ENCODE results near the gene RSPH3. TPM values are rescaled to one million over a fixed set of nuclear protein-coding genes. Genes with fewer than 3 reads are reported as not detected.

Gene RSPH3
- polyA plus RNA-seq, 1 of the 3 experiments (the other 2 are of a cell fraction): 2.1 TPM

- H3K36me3 ChIP-seq (replicated peaks in 1 of 2; ENCODE audit: control insufficient read depth in 1 of 2, insufficient read depth in 2 of 2, low read length in 1 of 2): no peaks in the 10 kb centered on the region
- WGBS (ENCODE audit: low lambda C conversion rate): 73% methylated on average over 3 of the region's 3 CpGs
- ChIA-PET CTCF (interaction anchor here (0.9 to 2.6 kb wide), 3 partner anchors 33 to 300 kb away, joined by 3 to 10 read pairs (median 4); no protein-coding TSS in a partner anchor), POLR2A (no interaction called here)
- TF ChIP-seq FOSL2 (IDR thresholded peaks at IDR 0.05; ENCODE audit: borderline replicate concordance, low read depth): no peak
- TF ChIP-seq TCF12 (IDR thresholded peaks at IDR 0.05): no peak
- TF ChIP-seq ZBTB33 (IDR thresholded peaks at IDR 0.05; ENCODE audit: borderline replicate concordance, low read depth): no peak
- TF ChIP-seq CTCF (IDR thresholded peaks at IDR 0.05): no peak
- no peak for TF ChIP-seq RAD21 (IDR thresholded peaks at IDR 0.05; ENCODE audit: low read length)
- no peak overlapping the region for H3K4me3 ChIP-seq (ENCODE audit: low read depth in 2 of 2, low read length in 1 of 2)
- H3K9me3 ChIP-seq: no peaks in the 10 kb centered on the region
- no peaks in the 10 kb centered on the region for H3K9me2 ChIP-seq
- H3K4me2 ChIP-seq: no peak overlapping the region
- H3K27ac ChIP-seq (ENCODE audit: low read depth in 2 of 2, low read length in 1 of 2): no peak overlapping the region
- H3K4me1 ChIP-seq (ENCODE audit: control insufficient read depth in 1 of 2, insufficient read depth in 2 of 2, low read depth in 1 of 2, low read length in 1 of 2): peaks cover 0 to 6% of the 10 kb centered on the region in 2 experiments; a peak in 3 of 4 replicates
- no peak overlapping the region for H2AFZ ChIP-seq (ENCODE audit: low read depth)
- H3K9ac ChIP-seq: no peak overlapping the region
- DNase-seq: no peak
- H3K79me2 ChIP-seq (ENCODE audit: insufficient read depth): no peaks in the 10 kb centered on the region
- H3K27me3 ChIP-seq (ENCODE audit: insufficient read depth): no peaks in the 10 kb centered on the region
- no peaks in the 10 kb centered on the region for H4K20me1 ChIP-seq (ENCODE audit: insufficient read depth)
- no peaks in the 10 kb centered on the region for H3F3A ChIP-seq (replicated peaks; ENCODE audit: insufficient read depth)
Observed at GRCh38 chr6:159004592-159004991, 4.6 kb upstream of the RSPH3 start.

GRCh38 chr6:159002432-159003155 is 2.6 kb upstream of the RSPH3 start:
- H4K20me1 ChIP-seq (ENCODE audit: insufficient read depth): no peaks in the 10 kb centered on the region
- no peak for DNase-seq
- H3K9ac ChIP-seq: no peak overlapping the region
- ChIA-PET CTCF (interaction anchor here (1.0 to 1.2 kb wide), 2 partner anchors 86 to 102 kb away, joined by 3 read pairs; no protein-coding TSS in a partner anchor), POLR2A (no interaction called here)
- no peaks in the 10 kb centered on the region for H3K9me3 ChIP-seq
- H3K9me2 ChIP-seq: no peaks in the 10 kb centered on the region
- H2AFZ ChIP-seq (ENCODE audit: low read depth): no peak overlapping the region
- H3K4me3 ChIP-seq (ENCODE audit: low read depth in 2 of 2, low read length in 1 of 2): no peak overlapping the region
- H3K27me3 ChIP-seq (ENCODE audit: insufficient read depth): no peaks in the 10 kb centered on the region
- no peaks in the 10 kb centered on the region for H3K36me3 ChIP-seq (replicated peaks in 1 of 2; ENCODE audit: control insufficient read depth in 1 of 2, insufficient read depth in 2 of 2, low read length in 1 of 2)
- peaks cover 8% of the 10 kb centered on the region; the same call in 1 of the 2 replicates for H3K79me2 ChIP-seq (ENCODE audit: insufficient read depth)
- no peak overlapping the region for H3K4me2 ChIP-seq
- peaks cover 0 to 6% of the 10 kb centered on the region in 2 experiments; a peak in 3 of 4 replicates for H3K4me1 ChIP-seq (ENCODE audit: control insufficient read depth in 1 of 2, insufficient read depth in 2 of 2, low read depth in 1 of 2, low read length in 1 of 2)
- no peak overlapping the region for H3K27ac ChIP-seq (ENCODE audit: low read depth in 2 of 2, low read length in 1 of 2)
- 87% methylated on average over 12 of the region's 12 CpGs for WGBS (ENCODE audit: low lambda C conversion rate)
- H3F3A ChIP-seq (replicated peaks; ENCODE audit: insufficient read depth): no peaks in the 10 kb centered on the region
- TF ChIP-seq TCF12 (IDR thresholded peaks at IDR 0.05): no peak
- no peak for TF ChIP-seq USF1 (IDR thresholded peaks at IDR 0.05; ENCODE audit: borderline replicate concordance, low read depth)
- no peak for TF ChIP-seq CHD2 (IDR thresholded peaks at IDR 0.05; ENCODE audit: low read length, partially characterized antibody)
- no peak for TF ChIP-seq GATA2 (CRISPR knock-in tag; IDR thresholded peaks at IDR 0.05)
- no peak for TF ChIP-seq EP300 (IDR thresholded peaks at IDR 0.05; ENCODE audit: borderline replicate concordance in 1 of 2, low read depth in 1 of 2, low read length in 1 of 2)
- TF ChIP-seq FOXJ3 (CRISPR knock-in tag; IDR thresholded peaks at IDR 0.05): no peak
- no peak for TF ChIP-seq REST (IDR thresholded peaks at IDR 0.05; ENCODE audit: low read depth, low read length)
- TF ChIP-seq NFIC (IDR thresholded peaks at IDR 0.05; ENCODE audit: borderline replicate concordance): no peak
- no peak for TF ChIP-seq MEF2A (IDR thresholded peaks at IDR 0.05; ENCODE audit: borderline replicate concordance, low read depth)
- no peak for TF ChIP-seq FOSL2 (IDR thresholded peaks at IDR 0.05; ENCODE audit: borderline replicate concordance, low read depth)
- TF ChIP-seq SIN3A (IDR thresholded peaks at IDR 0.05; ENCODE audit: borderline replicate concordance, low read depth, low read length): no peak
- TF ChIP-seq ZBTB33 (IDR thresholded peaks at IDR 0.05; ENCODE audit: borderline replicate concordance, low read depth): no peak

Measured in SK-N-SH (cell line).